GM15510 (cell line): ENCODE measurements around the gene SLC25A34.

Experiments used
- POLR2A ChIP-seq: IDR thresholded peaks from 3 replicates; pipeline ENCODE4 v1.6.1; 2011; ENCODE audit warnings: borderline replicate concordance; ENCODE audit not compliant: insufficient read length; ENCODE audit errors: extremely low read depth

SLC25A34 gene

GRCh38 chr1:15737324-15738319 lies 1.6 kb downstream of the SLC25A34 start:
- TF ChIP-seq POLR2A = no peak

- TF ChIP-seq POLR2A = no peak
Measured at GRCh38 chr1:15738416-15739113, 2.5 kb downstream of the SLC25A34 start.

GRCh38 chr1:15739259-15739658 lies 3.2 kb downstream of the SLC25A34 start:
- TF ChIP-seq POLR2A = no peak

GRCh38 chr1:15739745-15740144 lies 3.7 kb downstream of the SLC25A34 start:
- no peak for TF ChIP-seq POLR2A

GRCh38 chr1:15740924-15741850 lies 5.1 kb downstream of the SLC25A34 start:
- no peak for TF ChIP-seq POLR2A

GRCh38 chr1:15742339-15742801 lies 6.3 kb downstream of the SLC25A34 start, which contains the start of gene TMEM82:
Gene TMEM82 (plus strand): TSS chr1:15742499. CDS start chr1:15742560, 61 bp downstream.
- no peak for TF ChIP-seq POLR2A

GRCh38 chr1:15744122-15744679 lies 8.1 kb downstream of the SLC25A34 start:
- no peak for TF ChIP-seq POLR2A

GRCh38 chr1:15747378-15747777 lies 11.3 kb downstream of the SLC25A34 start:
- no peak for TF ChIP-seq POLR2A

- no peak for TF ChIP-seq POLR2A
Measured at GRCh38 chr1:15748264-15748663, 12.2 kb downstream of the SLC25A34 start.

- TF ChIP-seq POLR2A = no peak
Measured at GRCh38 chr1:15748690-15749398, 12.8 kb downstream of the SLC25A34 start.

GRCh38 chr1:15749399-15750291 lies 13.6 kb downstream of the SLC25A34 start:
- TF ChIP-seq POLR2A = no peak

GRCh38 chr1:15750924-15751323 lies 14.9 kb downstream of the SLC25A34 start:
- TF ChIP-seq POLR2A = no peak
